ENCODE data around the gene SPTBN1.
A peak's percentile ranks its signal among the peaks of the same experiment; 100 is the strongest.

SPTBN1 gene

DNA sequence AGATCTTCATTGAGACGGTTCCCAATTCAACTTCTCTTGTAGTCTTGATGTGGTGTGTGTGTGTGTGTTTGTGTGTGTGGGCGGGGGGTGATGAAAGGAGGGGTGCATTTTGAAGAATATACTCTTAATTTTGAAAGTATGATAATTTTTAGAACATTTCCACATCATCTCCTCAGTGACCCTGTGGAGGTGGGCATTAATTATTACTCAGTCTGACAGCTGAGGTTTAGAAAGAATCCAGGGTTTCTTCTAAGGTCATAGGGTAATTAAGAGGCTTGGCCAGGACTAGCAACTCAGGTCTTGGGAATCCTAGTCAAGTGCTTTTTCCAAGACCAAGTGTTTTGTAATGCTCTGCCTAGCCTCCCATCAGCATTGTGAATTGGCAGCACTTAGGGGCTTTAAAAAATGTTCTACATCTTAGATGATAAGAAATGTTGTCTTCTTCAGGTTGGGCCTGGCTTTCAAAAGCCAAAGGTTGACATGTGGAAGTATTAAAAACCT lies 100.5 kb downstream of the SPTBN1 start:
- DNase-seq, result no peak
- Mint-ChIP-seq H3K4me1 (peaks cover 50% of the 10 kb centered on the region), H3K4me3 (peak overlapping the region; percentile 98), H3K9me3 (no peaks in the 10 kb centered on the region), H3K27me3 (ENCODE audit: low read depth, poor library complexity) (no peaks in the 10 kb centered on the region), H3K27ac (peak overlapping the region; percentile 76), H3K36me3 (ENCODE audit: low read depth) (no peaks in the 10 kb centered on the region)
- TF ChIP-seq, protein P1, sequence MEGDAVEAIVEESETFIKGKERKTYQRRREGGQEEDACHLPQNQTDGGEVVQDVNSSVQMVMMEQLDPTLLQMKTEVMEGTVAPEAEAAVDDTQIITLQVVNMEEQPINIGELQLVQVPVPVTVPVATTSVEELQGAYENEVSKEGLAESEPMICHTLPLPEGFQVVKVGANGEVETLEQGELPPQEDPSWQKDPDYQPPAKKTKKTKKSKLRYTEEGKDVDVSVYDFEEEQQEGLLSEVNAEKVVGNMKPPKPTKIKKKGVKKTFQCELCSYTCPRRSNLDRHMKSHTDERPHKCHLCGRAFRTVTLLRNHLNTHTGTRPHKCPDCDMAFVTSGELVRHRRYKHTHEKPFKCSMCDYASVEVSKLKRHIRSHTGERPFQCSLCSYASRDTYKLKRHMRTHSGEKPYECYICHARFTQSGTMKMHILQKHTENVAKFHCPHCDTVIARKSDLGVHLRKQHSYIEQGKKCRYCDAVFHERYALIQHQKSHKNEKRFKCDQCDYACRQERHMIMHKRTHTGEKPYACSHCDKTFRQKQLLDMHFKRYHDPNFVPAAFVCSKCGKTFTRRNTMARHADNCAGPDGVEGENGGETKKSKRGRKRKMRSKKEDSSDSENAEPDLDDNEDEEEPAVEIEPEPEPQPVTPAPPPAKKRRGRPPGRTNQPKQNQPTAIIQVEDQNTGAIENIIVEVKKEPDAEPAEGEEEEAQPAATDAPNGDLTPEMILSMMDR (IDR thresholded peaks at IDR 0.05), result no peak

DNA sequence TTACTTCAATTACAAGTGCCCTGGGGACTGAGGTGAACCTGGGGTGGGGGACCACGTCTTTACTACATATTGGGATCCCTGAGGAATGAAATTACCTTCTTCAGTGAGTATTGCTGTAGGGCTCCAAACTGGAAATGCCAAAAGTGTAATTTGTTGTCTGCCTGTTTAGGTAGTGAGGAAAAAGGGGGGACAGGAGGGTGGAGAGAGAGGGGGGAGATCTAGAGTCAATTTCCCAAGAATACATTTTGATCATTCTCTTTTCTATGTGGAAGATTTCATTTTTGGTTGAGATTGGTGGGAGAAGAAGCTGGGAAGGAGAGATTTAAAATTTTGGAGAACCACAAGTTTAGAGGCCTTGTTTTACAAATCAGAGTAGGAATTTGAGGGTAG lies 101.1 kb downstream of the SPTBN1 start:
- DNase-seq, result no peak
- Mint-ChIP-seq H3K4me1 (peaks cover 55% of the 10 kb centered on the region), H3K9me3 (no peaks in the 10 kb centered on the region), H3K27ac (peak overlapping the region; percentile 76), H3K4me3 (peak overlapping the region; percentile 98), H3K36me3 (ENCODE audit: low read depth) (no peaks in the 10 kb centered on the region), H3K27me3 (ENCODE audit: low read depth, poor library complexity) (no peaks in the 10 kb centered on the region)
- TF ChIP-seq, protein P1 (IDR thresholded peaks at IDR 0.05), result no peak

DNA sequence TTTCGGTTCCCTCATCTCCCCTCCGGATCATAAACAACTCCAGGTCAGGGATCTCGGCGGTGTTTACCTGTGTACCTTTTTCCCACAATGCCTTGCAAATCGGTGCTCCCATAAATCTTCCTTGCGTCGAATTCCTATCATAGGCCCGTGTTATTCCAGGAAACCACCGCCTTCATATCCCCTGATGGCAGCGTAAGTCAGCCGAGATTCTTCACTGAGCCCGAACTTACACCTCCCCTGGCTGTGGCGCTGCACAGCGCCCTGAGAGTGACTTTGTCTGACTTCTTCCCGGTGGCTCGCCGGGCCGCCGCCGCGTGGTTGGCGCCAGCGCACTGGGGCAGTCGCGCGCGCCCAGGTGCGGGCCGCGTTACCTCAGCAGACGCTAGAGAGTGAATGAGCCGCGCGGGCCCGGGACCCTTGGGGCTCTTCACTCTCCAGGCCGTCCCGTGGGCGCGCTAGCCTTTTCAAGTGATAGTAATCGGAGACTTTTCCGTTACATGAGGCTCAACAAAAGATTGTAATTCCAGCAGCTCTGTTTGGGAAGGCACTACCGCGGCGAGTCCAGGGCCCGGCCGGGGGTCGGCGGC lies 101.6 kb downstream of the SPTBN1 start:
- no peaks in the 10 kb centered on the region for H3K27me3 Mint-ChIP-seq (ENCODE audit: low read depth, poor library complexity)
- H3K9me3 Mint-ChIP-seq, result no peaks in the 10 kb centered on the region
- H3K36me3 Mint-ChIP-seq (ENCODE audit: low read depth), result no peaks in the 10 kb centered on the region
- H3K4me1 Mint-ChIP-seq, result peaks cover 60% of the 10 kb centered on the region
- TF ChIP-seq, protein P1 (IDR thresholded peaks at IDR 0.05), result no peak
- peak overlapping the region; percentile 98 for H3K4me3 Mint-ChIP-seq
- peak; percentile 72 for DNase-seq
- peak overlapping the region; percentile 76 for H3K27ac Mint-ChIP-seq

DNA sequence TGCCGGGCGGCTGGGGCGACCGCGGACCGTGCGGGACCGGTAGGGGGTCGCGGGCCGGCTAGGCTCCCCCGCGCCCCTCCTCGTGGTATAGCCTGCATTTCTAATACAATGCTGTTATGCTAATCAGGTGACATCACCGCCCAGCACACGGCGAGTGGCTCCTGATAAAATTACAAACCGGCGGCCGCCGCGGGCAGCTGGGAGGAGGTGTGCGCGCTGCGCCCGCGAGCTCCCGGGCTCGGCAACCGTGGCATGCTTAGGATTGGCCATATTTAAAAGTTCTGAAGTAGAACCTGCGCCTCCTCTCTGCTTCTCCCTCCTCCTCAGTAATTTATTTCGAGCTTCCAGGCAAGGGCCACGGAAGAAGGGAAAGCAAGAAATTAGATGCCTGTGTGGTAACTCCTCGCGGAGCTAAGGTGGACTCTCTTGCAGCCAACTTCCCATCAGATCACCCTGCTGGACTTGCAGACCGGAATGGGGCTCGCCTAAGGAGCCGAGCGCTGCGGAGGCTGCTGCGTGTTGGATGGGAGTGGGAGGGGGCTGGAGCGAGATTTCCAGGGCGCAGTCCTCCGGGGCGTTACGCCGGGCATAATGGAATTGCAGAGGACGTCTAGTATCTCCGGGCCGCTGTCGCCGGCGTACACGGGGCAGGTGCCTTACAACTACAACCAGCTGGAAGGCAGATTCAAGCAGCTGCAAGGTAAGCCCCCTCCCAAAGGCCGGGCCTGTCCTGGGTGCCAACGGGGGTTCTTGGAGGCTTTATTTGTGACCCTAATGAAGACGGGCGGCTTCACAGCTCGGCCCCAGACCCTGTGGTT lies 102.3 kb downstream of the SPTBN1 start:
- H3K36me3 Mint-ChIP-seq (ENCODE audit: low read depth), result no peaks in the 10 kb centered on the region
- H3K27ac Mint-ChIP-seq, result peak overlapping the region; percentile 89
- peaks cover 66% of the 10 kb centered on the region for H3K4me1 Mint-ChIP-seq
- peak overlapping the region; percentile 98 for H3K4me3 Mint-ChIP-seq
- TF ChIP-seq, protein P1 (IDR thresholded peaks at IDR 0.05), result no peak
- H3K27me3 Mint-ChIP-seq (ENCODE audit: low read depth, poor library complexity), result no peaks in the 10 kb centered on the region
- no peaks in the 10 kb centered on the region for H3K9me3 Mint-ChIP-seq
- peak; percentile 75 for DNase-seq

DNA sequence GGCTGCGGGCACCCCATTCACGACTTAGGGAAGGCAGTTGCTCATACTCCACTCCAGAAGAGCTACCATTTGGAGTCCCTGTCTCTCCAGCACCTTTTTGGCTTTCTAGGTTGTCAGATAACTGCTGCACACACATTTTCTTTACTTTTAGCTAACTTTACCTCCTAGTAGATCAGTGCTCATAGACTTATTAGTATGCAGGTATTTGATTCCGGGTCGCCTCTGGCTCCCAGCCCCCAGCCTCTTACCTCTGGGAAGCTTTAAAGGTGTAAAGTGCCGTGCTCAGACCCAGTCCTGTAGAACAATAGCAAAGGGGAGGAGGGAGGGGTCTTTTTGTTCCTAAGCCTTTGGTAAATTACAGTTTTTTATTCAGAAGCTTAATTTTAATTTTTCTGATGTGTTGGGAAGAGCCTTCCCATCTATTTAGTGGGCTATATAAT lies 102.9 kb downstream of the SPTBN1 start:
- H3K4me1 Mint-ChIP-seq, result peaks cover 70% of the 10 kb centered on the region
- no peak for DNase-seq
- TF ChIP-seq, protein P1 (IDR thresholded peaks at IDR 0.05), result no peak

More for the DNA sequence above, 102.9 kb downstream of the SPTBN1 start:
- Mint-ChIP-seq H3K9me3 (no peaks in the 10 kb centered on the region), H3K27me3 (ENCODE audit: low read depth, poor library complexity) (no peaks in the 10 kb centered on the region), H3K27ac (peak overlapping the region; percentile 89), H3K36me3 (ENCODE audit: low read depth) (no peaks in the 10 kb centered on the region), H3K4me3 (peak overlapping the region; percentile 98)

All from nephron progenitor cell (in vitro differentiated cells).